HFF-Myc (cell line): Measurements from ENCODE around the gene RABL2A.
"Not testable (repeated sequence)": the region's sequence is repeated elsewhere in the genome, so short reads cannot be mapped to it uniquely, and the experiment has no call there.

Experiments used
- DNase-seq: peaks from one replicate; pipeline ENCODE4 v3.0.0-alpha.2; 2011; ENCODE audit warnings: low read depth; ENCODE audit errors: extremely low read depth
- H3K4me3 ChIP-seq: replicated peaks from 2 replicates; pipeline ENCODE4 v1.5.1; 2011; ENCODE audit warnings: low read depth, mild to moderate bottlenecking, control low read depth, low read length
- CTCF ChIP-seq: IDR thresholded peaks from 2 replicates; pipeline ENCODE4 v1.5.1; 2012; ENCODE audit warnings: mild to moderate bottlenecking, low read depth, low read length, control low read depth; ENCODE audit errors: missing control alignments

Gene RABL2A

GRCh38 chr2:113657735-113658134 is 30.7 kb downstream of the RABL2A start:
- not testable (repeated sequence) for DNase-seq, H3K4me3 ChIP-seq

GRCh38 chr2:113663285-113664060 is 36.4 kb downstream of the RABL2A start:
- not testable (repeated sequence) for DNase-seq, H3K4me3 ChIP-seq

- H3K4me3 ChIP-seq, DNase-seq: not testable (repeated sequence)
Measured at GRCh38 chr2:113664761-113665533, 37.9 kb downstream of the RABL2A start.

GRCh38 chr2:113669013-113669412 is 41.9 kb downstream of the RABL2A start:
- H3K4me3 ChIP-seq, DNase-seq: not testable (repeated sequence)

GRCh38 chr2:113672326-113672932 is 45.4 kb downstream of the RABL2A start:
- no peak for TF ChIP-seq CTCF
- no peak for DNase-seq
- no peak overlapping the region for H3K4me3 ChIP-seq

- no peak for TF ChIP-seq CTCF
- no peak overlapping the region for H3K4me3 ChIP-seq
- no peak for DNase-seq
Measured at GRCh38 chr2:113675875-113676274, 48.8 kb downstream of the RABL2A start.

GRCh38 chr2:113676623-113677266 is 49.7 kb downstream of the RABL2A start:
- no peak for TF ChIP-seq CTCF
- no peak for DNase-seq
- no peak overlapping the region for H3K4me3 ChIP-seq

GRCh38 chr2:113677330-113677729 is 50.3 kb downstream of the RABL2A start:
- no peak overlapping the region for H3K4me3 ChIP-seq
- TF ChIP-seq CTCF, result no peak
- DNase-seq, result no peak
